Endothelial cell (in vitro differentiated cells): ENCODE results near the gene TSNAX. TPM values are rescaled to one million over a fixed set of nuclear protein-coding genes. Genes with fewer than 3 reads are reported as not detected.

ENCODE experiments used
- DNase-seq: peaks from one replicate; pipeline ENCODE4 v3.0.0; 2021; ENCODE audit warnings: low spot score
- H3K27ac Mint-ChIP-seq: one replicate; pipeline ENCODE4 v1.8.0; 2021; ENCODE audit warnings: mixed read lengths, inconsistent platforms; ENCODE audit not compliant: unreplicated experiment
- H3K27me3 Mint-ChIP-seq: one replicate; pipeline ENCODE4 v1.8.0; 2021; ENCODE audit warnings: mild to moderate bottlenecking, moderate library complexity, mixed read lengths, inconsistent platforms; ENCODE audit not compliant: unreplicated experiment
- H3K36me3 Mint-ChIP-seq: one replicate; pipeline ENCODE4 v1.8.0; 2021; ENCODE audit warnings: mild to moderate bottlenecking, low read depth, mixed read lengths, inconsistent platforms; ENCODE audit not compliant: unreplicated experiment
- H3K4me1 Mint-ChIP-seq: one replicate; pipeline ENCODE4 v1.8.0; 2021; ENCODE audit warnings: mild to moderate bottlenecking, mixed read lengths, inconsistent platforms; ENCODE audit not compliant: unreplicated experiment
- H3K4me3 Mint-ChIP-seq: one replicate; pipeline ENCODE4 v1.8.0; 2021; ENCODE audit warnings: mild to moderate bottlenecking, mixed read lengths, inconsistent platforms; ENCODE audit not compliant: unreplicated experiment
- H3K9me3 Mint-ChIP-seq: one replicate; pipeline ENCODE4 v1.8.0; 2021; ENCODE audit warnings: mixed read lengths, inconsistent platforms; ENCODE audit not compliant: unreplicated experiment
- total RNA-seq: library from RNA; stranded (reverse); fragmentation: NEBNext Ultra II Directional; extraction: Animal tissue kit (Norgen Biotek cat#: 25700); gene quantifications from one replicate; pipeline ENCODE4 v1.2.1, GENCODE V29; 2021; ENCODE audit not compliant: unreplicated experiment
- TF ChIP-seq, protein P1 (sequence below): fragments of 200-600 bp; sonication (generic); IDR thresholded peaks from one replicate; pipeline ENCODE4 v1.5.0; 2021; ENCODE audit warnings: antibody characterized with exemption; ENCODE audit not compliant: unreplicated experiment

Gene TSNAX
- total RNA-seq, 1 donor from 2014 or later: 35.4 TPM

DNA sequence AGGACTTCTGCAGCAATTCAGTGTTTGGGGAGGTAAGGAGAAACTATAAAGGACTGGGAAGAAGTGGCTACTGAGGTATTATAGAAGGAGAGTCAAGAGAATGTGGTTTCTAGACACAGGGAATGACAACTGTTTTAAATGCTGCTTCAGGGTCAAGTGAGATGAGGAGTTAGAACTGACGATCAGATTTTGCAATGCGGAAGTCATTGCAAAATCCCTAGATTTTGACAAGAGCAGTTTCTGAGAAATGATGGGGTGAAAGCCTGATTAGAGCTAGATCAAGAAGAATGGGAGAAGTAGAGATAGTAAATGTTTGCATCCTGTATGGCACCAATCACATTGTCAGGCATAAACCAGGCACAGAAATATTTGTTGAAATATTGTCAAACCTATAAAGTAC lies 4.7 kb upstream of the TSNAX start:
- Mint-ChIP-seq H3K36me3 (peaks cover 5% of the 10 kb centered on the region), H3K9me3 (no peaks in the 10 kb centered on the region), H3K4me1 (peaks cover 10% of the 10 kb centered on the region), H3K27me3 (peaks cover 3% of the 10 kb centered on the region), H3K27ac (no peak overlapping the region), H3K4me3 (no peak overlapping the region)
- TF ChIP-seq, protein P1, sequence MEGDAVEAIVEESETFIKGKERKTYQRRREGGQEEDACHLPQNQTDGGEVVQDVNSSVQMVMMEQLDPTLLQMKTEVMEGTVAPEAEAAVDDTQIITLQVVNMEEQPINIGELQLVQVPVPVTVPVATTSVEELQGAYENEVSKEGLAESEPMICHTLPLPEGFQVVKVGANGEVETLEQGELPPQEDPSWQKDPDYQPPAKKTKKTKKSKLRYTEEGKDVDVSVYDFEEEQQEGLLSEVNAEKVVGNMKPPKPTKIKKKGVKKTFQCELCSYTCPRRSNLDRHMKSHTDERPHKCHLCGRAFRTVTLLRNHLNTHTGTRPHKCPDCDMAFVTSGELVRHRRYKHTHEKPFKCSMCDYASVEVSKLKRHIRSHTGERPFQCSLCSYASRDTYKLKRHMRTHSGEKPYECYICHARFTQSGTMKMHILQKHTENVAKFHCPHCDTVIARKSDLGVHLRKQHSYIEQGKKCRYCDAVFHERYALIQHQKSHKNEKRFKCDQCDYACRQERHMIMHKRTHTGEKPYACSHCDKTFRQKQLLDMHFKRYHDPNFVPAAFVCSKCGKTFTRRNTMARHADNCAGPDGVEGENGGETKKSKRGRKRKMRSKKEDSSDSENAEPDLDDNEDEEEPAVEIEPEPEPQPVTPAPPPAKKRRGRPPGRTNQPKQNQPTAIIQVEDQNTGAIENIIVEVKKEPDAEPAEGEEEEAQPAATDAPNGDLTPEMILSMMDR: no peak
- DNase-seq: no peak

DNA sequence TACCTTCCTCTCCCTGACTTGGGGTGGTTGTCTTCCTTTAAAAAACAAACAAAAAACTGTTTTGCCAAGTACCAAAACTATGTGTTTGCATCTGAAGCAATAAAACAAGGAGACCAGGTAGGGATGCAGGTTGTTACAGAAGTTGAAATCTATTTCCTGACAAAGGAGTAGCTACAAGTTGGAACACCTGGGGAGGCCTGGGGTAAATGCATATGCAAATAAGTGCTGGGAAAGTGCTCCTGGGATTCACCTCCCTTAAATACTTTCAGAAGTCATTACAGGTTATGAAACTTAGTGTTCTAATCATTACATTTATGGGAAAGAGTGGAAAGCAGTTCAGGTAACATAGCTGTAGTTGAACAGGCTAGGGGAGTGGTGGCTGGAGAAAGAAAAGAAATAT lies 1.9 kb upstream of the TSNAX start:
- peaks cover 17% of the 10 kb centered on the region for H3K36me3 Mint-ChIP-seq
- no peaks in the 10 kb centered on the region for H3K9me3 Mint-ChIP-seq
- peaks cover 25% of the 10 kb centered on the region for H3K4me1 Mint-ChIP-seq
- H3K27me3 Mint-ChIP-seq: peaks cover 6% of the 10 kb centered on the region
- DNase-seq: no peak
- no peak overlapping the region for H3K27ac Mint-ChIP-seq
- no peak overlapping the region for H3K4me3 Mint-ChIP-seq
- TF ChIP-seq, protein P1: no peak

GRCh38 chr1:231527586-231528171 lies 790 bp upstream of the TSNAX start:
- peaks cover 6% of the 10 kb centered on the region for H3K27me3 Mint-ChIP-seq
- H3K27ac Mint-ChIP-seq: peak overlapping the region; percentile 98
- TF ChIP-seq, protein P1: no peak
- H3K36me3 Mint-ChIP-seq: peaks cover 20% of the 10 kb centered on the region
- no peak for DNase-seq
- H3K4me1 Mint-ChIP-seq: peaks cover 28% of the 10 kb centered on the region
- no peaks in the 10 kb centered on the region for H3K9me3 Mint-ChIP-seq
- H3K4me3 Mint-ChIP-seq: peak overlapping the region; percentile 96

GRCh38 chr1:231533240-231533639 lies 4.8 kb downstream of the TSNAX start:
- Mint-ChIP-seq H3K4me1 (peaks cover 21% of the 10 kb centered on the region), H3K9me3 (no peaks in the 10 kb centered on the region), H3K36me3 (peaks cover 17% of the 10 kb centered on the region), H3K27me3 (peaks cover 6% of the 10 kb centered on the region), H3K27ac (no peak overlapping the region), H3K4me3 (no peak overlapping the region)
- DNase-seq: no peak
- TF ChIP-seq, protein P1: no peak

GRCh38 chr1:231534703-231535159 lies 6.3 kb downstream of the TSNAX start:
- Mint-ChIP-seq H3K9me3 (no peaks in the 10 kb centered on the region), H3K27ac (no peak overlapping the region), H3K4me3 (no peak overlapping the region), H3K4me1 (peaks cover 10% of the 10 kb centered on the region), H3K36me3 (peaks cover 16% of the 10 kb centered on the region), H3K27me3 (no peaks in the 10 kb centered on the region)
- DNase-seq: no peak
- TF ChIP-seq, protein P1: no peak
